ENCODE measurements around the gene OR10A4. TPM values are rescaled to one million over a fixed set of nuclear protein-coding genes. Genes with fewer than 3 reads are reported as not detected.

The OR10A4 gene
- total RNA-seq (2022; extraction: Qiagen RNA extraction) = not detected in 5 replicates

GRCh38 chr11:6876325-6876724, at the start of gene OR10A4:
TSS of gene OR10A4 (plus strand) at chr11:6876625. CDS start at chr11:6876648, 23 bp downstream.

DNA sequence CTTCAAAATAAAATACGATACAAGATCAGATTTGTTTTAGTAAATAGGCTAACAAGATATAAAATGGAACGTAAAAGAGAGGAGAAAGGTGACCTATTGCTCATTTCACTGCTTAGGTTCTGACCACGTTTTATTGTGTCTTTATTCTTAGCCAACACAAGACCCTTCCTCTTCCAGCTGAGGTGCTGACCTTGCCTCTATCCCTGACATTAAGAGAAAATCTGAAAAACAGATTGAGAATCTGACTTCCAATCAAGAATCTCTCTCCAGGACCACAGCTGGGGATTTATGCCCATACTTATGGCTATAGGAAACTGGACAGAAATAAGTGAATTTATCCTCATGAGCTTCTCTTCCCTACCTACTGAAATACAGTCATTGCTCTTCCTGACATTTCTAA, 31.0 kb upstream of the OR10A4 start, which contains the start of gene OR10A5:
TSS of gene OR10A5 (plus strand) at position 301 of the 400 bp plus-strand sequence. CDS start at position 301, 0 bp downstream.

DNA sequence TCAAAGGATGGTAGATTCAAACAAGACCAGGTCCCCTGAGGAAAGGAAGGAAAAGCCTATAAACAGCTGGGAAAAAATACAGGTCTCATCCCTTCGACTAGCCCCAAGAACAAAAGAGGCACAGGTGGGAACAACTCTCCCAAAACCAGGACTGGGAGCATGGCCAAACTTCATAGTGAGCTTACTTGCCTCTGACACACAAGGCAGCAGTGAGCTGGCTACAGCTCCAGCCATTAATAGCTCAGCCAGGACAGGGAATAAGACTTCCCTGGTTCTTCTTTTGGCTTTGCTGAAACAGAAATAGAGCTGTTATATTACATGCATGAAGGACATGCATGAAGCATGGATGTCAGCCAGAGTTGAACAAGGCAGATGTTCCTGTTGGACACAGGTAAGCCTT, 13.5 kb upstream of the OR10A4 start, which contains the start of gene OR10A2:
TSS of gene OR10A2 (plus strand) at position 97 of the 400 bp plus-strand sequence. CDS start 6,698 bp downstream, outside the sequence.

GRCh38 chr11:6892400-6892799, 16.0 kb downstream of the OR10A4 start, which contains the start of gene OR2D2:
TSS of gene OR2D2 (minus strand) at chr11:6892500. CDS start at chr11:6892500, 0 bp downstream.

DNA sequence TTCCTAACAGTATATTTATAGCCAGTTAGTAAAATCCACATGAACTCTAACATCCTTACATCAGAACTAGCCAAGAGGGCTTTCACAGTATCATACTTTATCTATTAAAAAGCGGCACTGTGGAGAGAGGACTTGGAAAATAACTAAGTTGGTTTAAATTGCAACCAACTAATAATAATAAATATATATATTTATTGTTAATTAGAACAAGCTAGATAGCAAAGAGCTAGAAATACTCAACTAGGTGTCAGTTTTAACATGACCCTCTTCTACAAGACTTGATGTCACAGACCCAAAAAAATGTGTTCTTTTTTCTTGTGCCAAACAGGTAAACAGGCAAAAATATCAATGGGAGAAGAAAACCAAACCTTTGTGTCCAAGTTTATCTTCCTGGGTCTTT, 44.3 kb downstream of the OR10A4 start, which contains the start of gene OR2D3:
TSS of gene OR2D3 (plus strand) at position 301 of the 400 bp plus-strand sequence. CDS start at position 301, 0 bp downstream.

GRCh38 chr11:6926208-6927029, 50.0 kb downstream of the OR10A4 start, which contains the start of gene ZNF215:
TSS of gene ZNF215 (plus strand) at chr11:6926426. CDS start at chr11:6932273, 5,847 bp downstream.

Other genes with a start within 250 kb of the OR10A4 start
- gene DCHS1, start 220.8 kb upstream of the OR10A4 start, total RNA-seq (2022; extraction: Qiagen RNA extraction) = 0.06 to 0.12 TPM (median 0.10 TPM) in 5 replicates
- 86.2 to 114 TPM (median 99.7 TPM) in 5 replicates for gene MRPL17, start 193.3 kb upstream of the OR10A4 start, total RNA-seq (2022; extraction: Qiagen RNA extraction)
- gene OR2AG2, start 104.6 kb upstream of the OR10A4 start, total RNA-seq (2022; extraction: Qiagen RNA extraction) = 0.03 TPM in 1 of 5 replicates, not detected in the others
- gene OR2AG1, start 93.6 kb upstream of the OR10A4 start, total RNA-seq (2022; extraction: Qiagen RNA extraction) = not detected in 5 replicates
- not detected in 5 replicates for gene OR6A2, start 76.9 kb upstream of the OR10A4 start, total RNA-seq (2022; extraction: Qiagen RNA extraction)
- not detected in 5 replicates for gene OR10A5, start 30.9 kb upstream of the OR10A4 start, total RNA-seq (2022; extraction: Qiagen RNA extraction)
- gene OR10A2, start 13.6 kb upstream of the OR10A4 start, total RNA-seq (2022; extraction: Qiagen RNA extraction) = not detected in 5 replicates
- not detected in 5 replicates for gene OR2D2, start 15.9 kb downstream of the OR10A4 start, total RNA-seq (2022; extraction: Qiagen RNA extraction)
- not detected in 5 replicates for gene OR2D3, start 44.4 kb downstream of the OR10A4 start, total RNA-seq (2022; extraction: Qiagen RNA extraction)
- gene ZNF215, start 49.8 kb downstream of the OR10A4 start, total RNA-seq (2022; extraction: Qiagen RNA extraction) = 0.82 to 1.2 TPM (median 0.95 TPM) in 5 replicates
- gene ZNF214, start 143.7 kb downstream of the OR10A4 start, total RNA-seq (2022; extraction: Qiagen RNA extraction) = 0.56 to 0.98 TPM (median 0.79 TPM) in 5 replicates
- gene NLRP14, start 143.9 kb downstream of the OR10A4 start, total RNA-seq (2022; extraction: Qiagen RNA extraction) = not detected in 5 replicates
- gene RBMXL2, start 212.4 kb downstream of the OR10A4 start, total RNA-seq (2022; extraction: Qiagen RNA extraction) = not detected in 5 replicates

All from A549 treated with Mapracorat at 1 μM for 4 hours (cell line).